Fibroblast of peridontal ligament (primary cell): Measurements from ENCODE around the gene ZNF716.
"Not testable (repeated sequence)": the region's sequence is repeated elsewhere in the genome, so short reads cannot be mapped to it uniquely, and the experiment has no call there.

ENCODE experiments used
- DNase-seq: peaks from one replicate; pipeline ENCODE4 v3.0.0-alpha.2; 2010; ENCODE audit errors: extremely low read depth

ZNF716 gene

GRCh38 chr7:57425969-57426628 is 23.9 kb upstream of the ZNF716 start:
- DNase-seq: no peak

GRCh38 chr7:57426629-57427003 is 23.4 kb upstream of the ZNF716 start:
- DNase-seq: no peak

- DNase-seq: no peak
These were observed 22.8 kb upstream of the ZNF716 start for GRCh38 chr7:57427146-57427545.

GRCh38 chr7:57427594-57427993 is 22.4 kb upstream of the ZNF716 start:
- no peak for DNase-seq

- DNase-seq: no peak
These were observed 17.4 kb upstream of the ZNF716 start for GRCh38 chr7:57432583-57432982.

- DNase-seq: no peak
These were observed 12.4 kb upstream of the ZNF716 start for GRCh38 chr7:57437581-57437980.

GRCh38 chr7:57438244-57438643 is 11.7 kb upstream of the ZNF716 start:
- DNase-seq: no peak

- no peak for DNase-seq
These were observed 6.4 kb upstream of the ZNF716 start for GRCh38 chr7:57443567-57443966.

- not testable (repeated sequence) for DNase-seq
These were observed 19.3 kb downstream of the ZNF716 start for GRCh38 chr7:57469186-57469828.

GRCh38 chr7:57480304-57480703 is 30.3 kb downstream of the ZNF716 start:
- not testable (repeated sequence) for DNase-seq

- not testable (repeated sequence) for DNase-seq
These were observed 35.0 kb downstream of the ZNF716 start for GRCh38 chr7:57485022-57485421.

GRCh38 chr7:57487957-57488356 is 38.0 kb downstream of the ZNF716 start:
- DNase-seq: no peak

- DNase-seq: not testable (repeated sequence)
These were observed 45.1 kb downstream of the ZNF716 start for GRCh38 chr7:57495111-57495510.

- no peak for DNase-seq
These were observed 46.4 kb downstream of the ZNF716 start for GRCh38 chr7:57496395-57496794.

- no peak for DNase-seq
These were observed 55.2 kb downstream of the ZNF716 start for GRCh38 chr7:57505176-57505575.
